RWPE2 (cell line): Measurements from ENCODE around the gene NUMB.
A peak's percentile ranks its signal among the peaks of the same experiment; 100 is the strongest.

Experiments used
- ATAC-seq: fragments of 200-7000 bp; cut with Tn5 transposase; 3 replicates; pipeline ENCODE4 v1.9.1; 2021; ENCODE audit warnings: low read depth
- DNase-seq: peaks from one replicate; pipeline ENCODE4 v3.0.0-alpha.2; 2020; ENCODE audit warnings: low spot score
- H3K27ac ChIP-seq: fragments of 450-650 bp; 2 replicates; pipeline ENCODE4 v1.5.1; 2017; ENCODE audit warnings: mild to moderate bottlenecking; ENCODE audit not compliant: poor library complexity, severe bottlenecking
- H3K27me3 ChIP-seq: fragments of 250-450 bp; sonication (Bioruptor Pico); 2 replicates; pipeline ENCODE4 v1.5.1; 2021; ENCODE audit warnings: mild to moderate bottlenecking, moderate library complexity; ENCODE audit not compliant: insufficient read depth, poor library complexity, severe bottlenecking
- H3K36me3 ChIP-seq: fragments of 250-450 bp; sonication (Bioruptor Pico); 2 replicates; pipeline ENCODE4 v1.5.1; 2020; ENCODE audit warnings: low read depth, mild to moderate bottlenecking, moderate library complexity
- H3K4me1 ChIP-seq: fragments of 250-450 bp; sonication (Bioruptor Pico); 2 replicates; pipeline ENCODE4 v1.5.1; 2021; ENCODE audit warnings: mild to moderate bottlenecking, moderate library complexity; ENCODE audit not compliant: insufficient read depth, poor library complexity, severe bottlenecking
- H3K4me3 ChIP-seq: fragments of 250-450 bp; sonication (Bioruptor Pico); 2 replicates; pipeline ENCODE4 v1.5.1; 2021; ENCODE audit warnings: mild to moderate bottlenecking, moderate library complexity; ENCODE audit not compliant: severe bottlenecking
- H3K9me3 ChIP-seq: fragments of 250-450 bp; sonication (Bioruptor Pico); 2 replicates; pipeline ENCODE4 v1.5.1; 2021; ENCODE audit warnings: mild to moderate bottlenecking, moderate library complexity; ENCODE audit not compliant: severe bottlenecking
- CTCF ChIP-seq: fragments of 450-650 bp; IDR thresholded peaks from one replicate; pipeline ENCODE4 v1.5.1; 2017; ENCODE audit warnings: mild to moderate bottlenecking, moderate library complexity; ENCODE audit not compliant: poor library complexity, severe bottlenecking

Gene NUMB

GRCh38 chr14:73492670-73493069, 34.3 kb upstream of the NUMB start:
- Histone ChIP-seq H3K4me1 (peaks cover 14% of the 10 kb centered on the region), H3K4me3 (no peak overlapping the region), H3K36me3 (peaks cover 21% of the 10 kb centered on the region), H3K9me3 (no peaks in the 10 kb centered on the region), H3K27ac (no peak overlapping the region), H3K27me3 (no peaks in the 10 kb centered on the region)
- DNase-seq (no peak), ATAC-seq (no peak)
- TF ChIP-seq CTCF, result no peak

DNA sequence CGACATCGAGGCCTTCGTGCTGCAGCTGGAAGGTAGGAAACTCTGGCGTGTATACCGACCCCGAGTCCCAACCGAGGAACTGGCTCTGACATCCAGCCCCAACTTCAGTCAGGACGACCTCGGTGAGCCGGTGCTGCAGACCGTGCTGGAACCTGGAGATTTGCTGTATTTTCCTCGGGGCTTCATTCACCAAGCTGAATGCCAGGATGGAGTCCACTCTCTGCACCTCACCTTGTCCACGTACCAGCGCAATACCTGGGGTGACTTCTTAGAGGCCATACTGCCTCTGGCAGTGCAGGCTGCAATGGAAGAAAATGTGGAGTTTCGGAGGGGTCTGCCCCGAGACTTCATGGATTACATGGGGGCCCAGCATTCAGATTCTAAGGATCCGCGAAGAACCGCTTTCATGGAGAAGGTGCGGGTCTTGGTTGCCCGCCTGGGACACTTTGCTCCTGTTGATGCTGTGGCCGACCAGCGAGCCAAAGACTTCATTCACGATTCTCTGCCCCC, 33.8 kb upstream of the NUMB start:
- TF ChIP-seq CTCF, result no peak
- Histone ChIP-seq H3K27ac (no peak overlapping the region), H3K4me1 (peaks cover 14% of the 10 kb centered on the region), H3K27me3 (no peaks in the 10 kb centered on the region), H3K4me3 (peak overlapping the region; percentile 56), H3K9me3 (no peaks in the 10 kb centered on the region), H3K36me3 (peaks cover 21% of the 10 kb centered on the region)
- no peak for ATAC-seq
- no peak for DNase-seq

DNA sequence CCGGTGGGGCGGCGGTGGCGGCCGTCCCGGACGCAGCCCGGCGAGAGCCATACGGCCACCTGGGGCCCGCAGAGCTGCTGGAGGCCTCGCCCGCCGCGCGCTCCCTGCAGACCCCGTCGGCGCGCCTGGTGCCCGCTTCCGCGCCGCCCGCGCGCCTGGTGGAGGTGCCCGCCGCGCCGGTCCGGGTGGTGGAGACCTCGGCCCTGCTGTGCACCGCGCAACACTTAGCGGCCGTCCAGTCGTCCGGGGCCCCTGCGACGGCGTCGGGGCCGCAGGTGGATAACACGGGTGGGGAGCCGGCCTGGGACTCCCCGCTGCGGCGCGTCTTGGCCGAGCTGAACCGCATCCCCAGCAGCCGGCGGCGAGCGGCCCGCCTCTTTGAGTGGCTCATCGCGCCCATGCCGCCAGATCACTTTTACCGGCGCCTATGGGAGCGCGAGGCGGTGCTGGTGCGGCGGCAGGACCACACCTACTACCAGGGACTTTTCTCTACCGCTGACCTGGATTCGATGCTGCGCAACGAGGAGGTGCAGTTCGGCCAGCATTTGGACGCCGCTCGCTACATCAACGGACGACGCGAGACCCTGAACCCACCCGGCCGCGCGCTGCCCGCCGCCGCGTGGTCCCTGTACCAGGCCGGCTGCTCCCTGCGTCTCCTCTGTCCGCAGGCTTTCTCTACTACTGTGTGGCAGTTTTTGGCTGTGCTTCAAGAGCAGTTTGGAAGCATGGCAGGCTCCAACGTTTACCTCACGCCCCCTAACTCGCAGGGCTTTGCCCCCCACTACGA, 33.1 kb upstream of the NUMB start:
- peak overlapping the region; percentile 63 for H3K27ac ChIP-seq

GRCh38 chr14:73489481-73490175, 31.3 kb upstream of the NUMB start:
- no peak overlapping the region for H3K4me3 ChIP-seq
- no peaks in the 10 kb centered on the region for H3K9me3 ChIP-seq
- TF ChIP-seq CTCF, result no peak

More for the DNA sequence above, 33.1 kb upstream of the NUMB start:
- peak overlapping the region; percentile 56 for H3K4me3 ChIP-seq
- peaks cover 21% of the 10 kb centered on the region for H3K36me3 ChIP-seq
- H3K4me1 ChIP-seq, result peaks cover 14% of the 10 kb centered on the region
- H3K9me3 ChIP-seq, result no peaks in the 10 kb centered on the region
- ATAC-seq (peak; percentile 83), DNase-seq (peak; percentile 84)
- no peak for TF ChIP-seq CTCF
- H3K27me3 ChIP-seq, result no peaks in the 10 kb centered on the region

GRCh38 chr14:73478684-73479083, 20.3 kb upstream of the NUMB start:
- TF ChIP-seq CTCF, result no peak
- no peaks in the 10 kb centered on the region for H3K9me3 ChIP-seq
- no peaks in the 10 kb centered on the region for H3K36me3 ChIP-seq
- no peak overlapping the region for H3K4me3 ChIP-seq
- DNase-seq (no peak), ATAC-seq (no peak)
- H3K4me1 ChIP-seq, result peaks cover 13% of the 10 kb centered on the region
- no peaks in the 10 kb centered on the region for H3K27me3 ChIP-seq
- no peak overlapping the region for H3K27ac ChIP-seq

More at GRCh38 chr14:73489481-73490175, 31.3 kb upstream of the NUMB start:
- DNase-seq (no peak), ATAC-seq (no peak)
- H3K36me3 ChIP-seq, result peaks cover 18% of the 10 kb centered on the region
- peaks cover 14% of the 10 kb centered on the region for H3K4me1 ChIP-seq
- no peak overlapping the region for H3K27ac ChIP-seq
- no peaks in the 10 kb centered on the region for H3K27me3 ChIP-seq
